Loucy (cell line): ENCODE data around the gene CACYBP.
A peak's percentile ranks its signal among the peaks of the same experiment; 100 is the strongest.

Experiments
- H2AFZ ChIP-seq: fragments of 200-600 bp; sonication (generic); 2 replicates; pipeline ENCODE4 v1.6.0; 2016; ENCODE audit warnings: antibody characterized with exemption, mild to moderate bottlenecking, low read length, moderate library complexity
- H3F3A ChIP-seq: fragments of 200-600 bp; 2 replicates; pipeline ENCODE4 v1.6.0; 2016; ENCODE audit warnings: antibody characterized with exemption, low read depth, mild to moderate bottlenecking
- H3K27me3 ChIP-seq: fragments of 200-600 bp; sonication (generic); 2 replicates; pipeline ENCODE4 v1.6.1; 2014; ENCODE audit warnings: low read length, mild to moderate bottlenecking; ENCODE audit not compliant: insufficient read depth, poor library complexity, severe bottlenecking
- H3K36me3 ChIP-seq: fragments of 200-600 bp; sonication (generic); 2 replicates; pipeline ENCODE4 v1.6.1; 2016; ENCODE audit warnings: low read length; ENCODE audit not compliant: insufficient read depth
- H3K4me1 ChIP-seq: fragments of 200-600 bp; sonication (generic); 2 replicates; pipeline ENCODE4 v1.5.1; 2014; ENCODE audit warnings: low read length, mild to moderate bottlenecking; ENCODE audit not compliant: insufficient read depth, poor library complexity, severe bottlenecking
- H3K4me2 ChIP-seq: fragments of 200-600 bp; sonication (generic); 2 replicates; pipeline ENCODE4 v1.6.0; 2014; ENCODE audit warnings: antibody characterized with exemption, low read length, low read depth, mild to moderate bottlenecking; ENCODE audit not compliant: poor library complexity, severe bottlenecking
- H3K4me3 ChIP-seq: fragments of 200-600 bp; sonication (generic); 2 replicates; pipeline ENCODE4 v1.5.1; 2014; ENCODE audit warnings: low read length, mild to moderate bottlenecking, mixed read lengths; ENCODE audit not compliant: poor library complexity, severe bottlenecking
- H3K79me2 ChIP-seq: fragments of 200-600 bp; sonication (generic); 2 replicates; pipeline ENCODE4 v1.6.1; 2014; ENCODE audit warnings: low read length; ENCODE audit not compliant: insufficient read depth
- H3K9ac ChIP-seq: fragments of 200-600 bp; sonication (generic); 2 replicates; pipeline ENCODE4 v1.6.0; 2014; ENCODE audit warnings: mild to moderate bottlenecking, low read depth, low read length, moderate library complexity; ENCODE audit not compliant: poor library complexity, severe bottlenecking
- H3K9me2 ChIP-seq: fragments of 200-600 bp; sonication (generic); replicated peaks from 2 replicates; pipeline ENCODE4 v1.6.1; 2016; ENCODE audit warnings: low read depth, low read length, mixed read lengths
- H3K9me3 ChIP-seq: fragments of 200-600 bp; sonication (generic); 2 replicates; pipeline ENCODE4 v1.6.1; 2014; ENCODE audit warnings: mild to moderate bottlenecking, antibody characterized with exemption, low read length, low read depth; ENCODE audit not compliant: insufficient read depth
- H4K20me1 ChIP-seq: fragments of 200-600 bp; sonication (generic); 2 replicates; pipeline ENCODE4 v1.6.0; 2014; ENCODE audit warnings: antibody characterized with exemption, low read length, mild to moderate bottlenecking; ENCODE audit not compliant: insufficient read depth, poor library complexity, severe bottlenecking
- CTCF ChIP-seq: fragments of 200-600 bp; sonication (generic); conservative IDR thresholded peaks from 2 replicates; pipeline ENCODE4 v1.5.1; 2014; ENCODE audit warnings: mild to moderate bottlenecking, antibody characterized with exemption, low read length
- EZH2phosphoT487 ChIP-seq: fragments of 200-600 bp; IDR thresholded peaks from 2 replicates; pipeline ENCODE4 v1.6.1; 2018; ENCODE audit warnings: antibody characterized with exemption, mild to moderate bottlenecking, moderate library complexity, borderline replicate concordance

CACYBP gene

DNA sequence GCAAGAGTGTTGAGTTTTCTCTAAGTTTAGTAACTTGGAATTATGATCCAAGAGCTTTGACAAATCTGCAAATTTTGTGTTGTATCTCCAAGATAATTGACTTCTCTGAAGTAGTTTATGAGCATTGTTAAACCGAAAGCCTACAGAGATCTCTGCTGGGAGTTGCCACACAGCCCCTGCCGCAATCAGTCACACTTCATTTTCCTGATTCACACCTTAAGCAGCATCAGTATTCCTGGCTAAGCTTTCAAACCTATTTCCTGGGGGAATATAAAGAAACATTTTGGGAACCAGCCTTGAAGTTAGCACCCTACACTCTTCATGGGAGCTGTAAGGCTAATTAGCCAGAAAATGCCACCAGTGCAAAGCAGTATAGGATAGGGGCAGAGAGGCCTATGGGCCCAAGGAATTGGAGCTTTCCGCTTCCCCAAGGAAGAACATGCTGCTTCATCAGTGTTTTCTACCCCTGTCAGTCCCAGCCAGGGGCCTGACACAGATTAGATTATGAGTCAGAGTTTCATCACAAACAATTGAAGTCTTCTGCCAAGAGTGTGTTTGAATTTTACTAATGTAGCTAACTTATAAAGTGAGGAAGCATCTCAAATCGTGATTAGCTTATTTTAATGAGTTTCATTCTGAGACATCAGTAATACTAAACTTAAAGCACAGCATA lies 23.2 kb upstream of the CACYBP start:
- no peak for TF ChIP-seq EZH2phosphoT487
- no peak for TF ChIP-seq CTCF
- H3F3A ChIP-seq, result no peaks in the 10 kb centered on the region
- no peak overlapping the region for H3K4me3 ChIP-seq
- peaks cover 4% of the 10 kb centered on the region; the same call in 1 of the 2 replicates for H3K36me3 ChIP-seq
- no peaks in the 10 kb centered on the region for H3K9me3 ChIP-seq
- no peaks in the 10 kb centered on the region for H3K27me3 ChIP-seq
- H2AFZ ChIP-seq, result no peak overlapping the region
- H3K79me2 ChIP-seq, result no peaks in the 10 kb centered on the region
- H4K20me1 ChIP-seq, result no peaks in the 10 kb centered on the region
- H3K9me2 ChIP-seq, result no peaks in the 10 kb centered on the region
- H3K4me1 ChIP-seq, result peaks cover 5% of the 10 kb centered on the region
- H3K4me2 ChIP-seq, result no peak overlapping the region
- no peak overlapping the region for H3K9ac ChIP-seq

- Histone ChIP-seq H3K4me2 (no peak overlapping the region), H3K27me3 (no peaks in the 10 kb centered on the region), H3K9ac (no peak overlapping the region), H3K36me3 (peaks cover 4% of the 10 kb centered on the region; the same call in 1 of the 2 replicates), H2AFZ (no peak overlapping the region), H3K9me3 (no peaks in the 10 kb centered on the region), H4K20me1 (no peaks in the 10 kb centered on the region), H3K4me3 (no peak overlapping the region), H3K4me1 (no peaks in the 10 kb centered on the region), H3K79me2 (no peaks in the 10 kb centered on the region), H3K9me2 (no peaks in the 10 kb centered on the region), H3F3A (no peaks in the 10 kb centered on the region)
- TF ChIP-seq CTCF (peak; percentile 95), EZH2phosphoT487 (no peak)
Observed at GRCh38 chr1:174982971-174983689, 16.6 kb upstream of the CACYBP start.

- no peak for TF ChIP-seq EZH2phosphoT487
- no peak for TF ChIP-seq CTCF
- H3F3A ChIP-seq, result no peaks in the 10 kb centered on the region
- no peaks in the 10 kb centered on the region for H3K27me3 ChIP-seq
- H4K20me1 ChIP-seq, result no peaks in the 10 kb centered on the region
- H3K9me3 ChIP-seq, result no peaks in the 10 kb centered on the region
- no peak overlapping the region for H3K4me2 ChIP-seq
- no peak overlapping the region for H3K9ac ChIP-seq
- H3K79me2 ChIP-seq, result no peaks in the 10 kb centered on the region
- peaks cover 6% of the 10 kb centered on the region for H3K4me1 ChIP-seq
- no peaks in the 10 kb centered on the region for H3K9me2 ChIP-seq
- H3K4me3 ChIP-seq, result no peak overlapping the region
- H3K36me3 ChIP-seq, result no peaks in the 10 kb centered on the region
- no peak overlapping the region for H2AFZ ChIP-seq
Observed at GRCh38 chr1:174984952-174985351, 14.8 kb upstream of the CACYBP start.
